Measurements from ENCODE around the gene CCDC51. TPM values are rescaled to one million over a fixed set of nuclear protein-coding genes. Genes with fewer than 3 reads are reported as not detected.

Gene CCDC51
- total and polyA plus RNA-seq, 2 of the 13 experiments (the other 11 are each of a cell fraction or from before 2014, with no cell fraction given), result 18.1 to 29.4 TPM

- peak; percentile 45 for TF ChIP-seq STAG1 (CRISPR knock-in tag; IDR thresholded peaks at IDR 0.05)
- no peak for TF ChIP-seq WIZ (CRISPR knock-in tag; IDR thresholded peaks at IDR 0.05)
- TF ChIP-seq ZFP82 (CRISPR knock-in tag; IDR thresholded peaks at IDR 0.05; ENCODE audit: borderline replicate concordance), result no peak
- TF ChIP-seq ZNF10 (CRISPR knock-in tag; IDR thresholded peaks at IDR 0.05; ENCODE audit: borderline replicate concordance, low read depth), result no peak
- TF ChIP-seq SYNCRIP (IDR thresholded peaks at IDR 0.05; ENCODE audit: insufficient read depth, low read depth, low read length), result no peak
- no peak for TF ChIP-seq PRDM15 (CRISPR knock-in tag; IDR thresholded peaks at IDR 0.05)
- no peak for TF ChIP-seq ZNF280B (CRISPR knock-in tag; IDR thresholded peaks at IDR 0.05; ENCODE audit: borderline replicate concordance)
- TF ChIP-seq POLR2G (IDR thresholded peaks at IDR 0.05; ENCODE audit: low read depth, low read length), result peak; percentile 45; the same call in 1 of the 2 replicates
- TF ChIP-seq SMC3 (IDR thresholded peaks at IDR 0.05; ENCODE audit: low read length), result peak; percentile 36; the same call in 1 of the 2 replicates
- 0 out of 2 replicates have a peak, but pooled peaks have one; percentile 18 for TF ChIP-seq ZNF605 (CRISPR knock-in tag; IDR thresholded peaks at IDR 0.05)
- TF ChIP-seq KAT2B (IDR thresholded peaks at IDR 0.05; ENCODE audit: borderline replicate concordance, low read depth, low read length), result no peak
- TF ChIP-seq KLF16 (CRISPR knock-in tag; IDR thresholded peaks at IDR 0.05), result no peak
- TF ChIP-seq NONO (IDR thresholded peaks at IDR 0.05), result no peak
- no peak; the same call in 1 of the 2 replicates for TF ChIP-seq NONO (CRISPR knock-in tag; conservative IDR thresholded peaks at IDR 0.05)
- no peak for TF ChIP-seq TFE3 (CRISPR knock-in tag; IDR thresholded peaks at IDR 0.05)
Measured at GRCh38 chr3:48415251-48415953, 24.5 kb downstream of the CCDC51 start (continued).

All from HepG2 (cell line).